HEK293 (cell line): ENCODE data around the gene GNG5.

Source experiments
- CTCF ChIA-PET: fragments of 350-600 bp; formaldehyde crosslinking; extraction: SDS; loops from one replicate; lab custom pipeline; 2021; ENCODE audit warnings: antibody characterized with exemption; lab: Yijun Ruan, JAX
- POLR2A ChIA-PET: fragments of 300-600 bp; formaldehyde crosslinking; extraction: SDS; loops from one replicate; lab custom pipeline; 2020; ENCODE audit warnings: antibody characterized with exemption, inconsistent platforms; lab: Yijun Ruan, JAX
- H3K27ac ChIP-seq: fragments of 200-500 bp; sonication (Bioruptor generic); 2 replicates; pipeline ENCODE4 v1.5.1; 2014; ENCODE audit warnings: low read depth, low read length, control low read depth, inconsistent platforms; ENCODE audit errors: extremely low read depth
- H3K36me3 ChIP-seq, 2 experiments: fragments of 200-500 bp in 1 of 2; sonication (Bioruptor generic) in 1 of 2; 1 replicate in 1 of 2; 2 replicates in 1 of 2; pipeline ENCODE4 v1.5.1; 2014 to 2017; ENCODE audit warnings: inconsistent platforms in 2 of 2, low read length in 2 of 2; ENCODE audit not compliant: control insufficient read depth in 2 of 2, insufficient read depth in 1 of 2
- H3K4me1 ChIP-seq: fragments of 200-500 bp; sonication (Bioruptor generic); 2 replicates; pipeline ENCODE4 v1.5.1; 2014; ENCODE audit warnings: mild to moderate bottlenecking, low read length, inconsistent platforms; ENCODE audit not compliant: control insufficient read depth, insufficient read depth
- H3K4me3 ChIP-seq: 2 replicates; pipeline ENCODE4 v1.5.1; 2011; ENCODE audit warnings: low read depth, mild to moderate bottlenecking, control low read depth, low read length, moderate library complexity
- H3K9me3 ChIP-seq: fragments of 200-500 bp; sonication (Bioruptor generic); 2 replicates; pipeline ENCODE4 v1.5.1; 2014; ENCODE audit warnings: low read depth, low read length, inconsistent platforms; ENCODE audit not compliant: control insufficient read depth, insufficient read depth
- BCL11B ChIP-seq: fragments of 450-650 bp; formaldehyde crosslinking; IDR thresholded peaks from 2 replicates; pipeline ENCODE4 v1.5.1; 2016; ENCODE audit warnings: low read depth, missing biosample characterization, missing genetic modification characterization
- FEZF1 ChIP-seq: fragments of 450-650 bp; formaldehyde crosslinking; IDR thresholded peaks from 2 replicates; pipeline ENCODE4 v1.5.1; 2016; ENCODE audit warnings: missing biosample characterization, missing genetic modification characterization
- HOXC10 ChIP-seq: sonication (generic); formaldehyde crosslinking; IDR thresholded peaks from 2 replicates; pipeline ENCODE4 v1.8.1; 2023; ENCODE audit warnings: mild to moderate bottlenecking, missing genetic modification reagents
- HOXD13 ChIP-seq: sonication (generic); formaldehyde crosslinking; IDR thresholded peaks from 2 replicates; pipeline ENCODE4 v1.8.0; 2022; ENCODE audit warnings: missing genetic modification reagents, borderline replicate concordance
- KLF9 ChIP-seq: fragments of 450-650 bp; formaldehyde crosslinking; IDR thresholded peaks from 2 replicates; pipeline ENCODE4 v1.5.1; 2016; ENCODE audit warnings: missing biosample characterization, missing genetic modification characterization, low read depth
- PBX3 ChIP-seq: sonication (generic); formaldehyde crosslinking; IDR thresholded peaks from 2 replicates; pipeline ENCODE4 v1.8.1; 2022; ENCODE audit warnings: mild to moderate bottlenecking, moderate library complexity, missing genetic modification reagents
- REPIN1 ChIP-seq: fragments of 450-650 bp; formaldehyde crosslinking; IDR thresholded peaks from 2 replicates; pipeline ENCODE4 v1.5.1; 2017; ENCODE audit warnings: missing biosample characterization, missing genetic modification characterization, low read depth
- TRIM28 ChIP-seq: IDR thresholded peaks from 2 replicates; pipeline ENCODE4 v1.6.1; 2011; ENCODE audit warnings: low read length, control low read depth, borderline replicate concordance
- YY1 ChIP-seq: fragments of 450-650 bp; formaldehyde crosslinking; IDR thresholded peaks from 2 replicates; pipeline ENCODE4 v1.5.1; 2018; ENCODE audit warnings: missing biosample characterization, missing genetic modification characterization
- ZNF175 ChIP-seq: fragments of 450-650 bp; formaldehyde crosslinking; IDR thresholded peaks from 2 replicates; pipeline ENCODE4 v1.5.1; 2016; ENCODE audit warnings: missing biosample characterization, missing genetic modification characterization
- ZNF24 ChIP-seq: fragments of 450-650 bp; formaldehyde crosslinking; IDR thresholded peaks from 2 replicates; pipeline ENCODE4 v1.5.1; 2016; ENCODE audit warnings: missing biosample characterization, missing genetic modification characterization
- ZNF335 ChIP-seq: fragments of 450-650 bp; formaldehyde crosslinking; conservative IDR thresholded peaks from 2 replicates; pipeline ENCODE4 v1.5.1; 2016; ENCODE audit warnings: missing biosample characterization, missing genetic modification characterization
- ZNF37A ChIP-seq: fragments of 450-650 bp; IDR thresholded peaks from 2 replicates; pipeline ENCODE4 v1.5.1; 2018; ENCODE audit warnings: missing biosample characterization, missing genetic modification characterization
- ZNF394 ChIP-seq: fragments of 450-650 bp; formaldehyde crosslinking; IDR thresholded peaks from 2 replicates; pipeline ENCODE4 v1.5.1; 2016; ENCODE audit warnings: missing biosample characterization, missing genetic modification characterization, mild to moderate bottlenecking, moderate library complexity, borderline replicate concordance
- ZNF473 ChIP-seq: fragments of 450-650 bp; formaldehyde crosslinking; IDR thresholded peaks from 2 replicates; pipeline ENCODE4 v1.5.1; 2017; ENCODE audit warnings: missing biosample characterization, missing genetic modification characterization
- ZNF501 ChIP-seq: fragments of 450-650 bp; formaldehyde crosslinking; IDR thresholded peaks from 2 replicates; pipeline ENCODE4 v1.5.1; 2016; ENCODE audit warnings: missing biosample characterization, missing genetic modification characterization
- ZNF624 ChIP-seq: fragments of 450-650 bp; formaldehyde crosslinking; IDR thresholded peaks from 2 replicates; pipeline ENCODE4 v1.5.1; 2017; ENCODE audit warnings: missing biosample characterization, missing genetic modification characterization
- ZNF664 ChIP-seq: fragments of 450-650 bp; formaldehyde crosslinking; IDR thresholded peaks from 2 replicates; pipeline ENCODE4 v1.5.1; 2016; ENCODE audit warnings: missing biosample characterization, missing genetic modification characterization
- ZSCAN16 ChIP-seq: fragments of 450-650 bp; formaldehyde crosslinking; IDR thresholded peaks from 2 replicates; pipeline ENCODE4 v1.5.1; 2016; ENCODE audit warnings: missing biosample characterization, missing genetic modification characterization
- ZSCAN4 ChIP-seq: fragments of 450-650 bp; formaldehyde crosslinking; IDR thresholded peaks from 2 replicates; pipeline ENCODE4 v1.5.1; 2017; ENCODE audit warnings: missing biosample characterization, missing genetic modification characterization
- TF ChIP-seq, protein P1 (sequence below): fragments of 450-650 bp; formaldehyde crosslinking; IDR thresholded peaks from 2 replicates; pipeline ENCODE4 v1.5.1; 2016; ENCODE audit warnings: missing biosample characterization, missing genetic modification characterization
- TF ChIP-seq, protein P2 (sequence below): fragments of 450-650 bp; formaldehyde crosslinking; IDR thresholded peaks from 2 replicates; pipeline ENCODE4 v1.5.1; 2016; ENCODE audit warnings: missing biosample characterization, missing genetic modification characterization

The GNG5 gene

GRCh38 chr1:84452436-84452835 is 53.9 kb downstream of the GNG5 start:
- TF ChIP-seq ZNF501 (tag by site-specific recombination) (no peak), PBX3 (no peak), ZNF24 (tag by site-specific recombination) (no peak), ZNF624 (tag by site-specific recombination) (no peak), ZNF664 (tag by site-specific recombination) (no peak), ZNF394 (tag by site-specific recombination) (no peak), BCL11B (tag by site-specific recombination) (no peak), ZNF335 (no peak), REPIN1 (no peak), ZSCAN4 (tag by site-specific recombination) (no peak), ZNF175 (tag by site-specific recombination) (no peak), ZNF37A (no peak), ZNF473 (tag by site-specific recombination) (no peak), FEZF1 (tag by site-specific recombination) (no peak), HOXD13 (CRISPR knock-in tag) (no peak), HOXC10 (no peak), KLF9 (tag by site-specific recombination) (no peak), TRIM28 (no peak)
- TF ChIP-seq, protein P1, sequence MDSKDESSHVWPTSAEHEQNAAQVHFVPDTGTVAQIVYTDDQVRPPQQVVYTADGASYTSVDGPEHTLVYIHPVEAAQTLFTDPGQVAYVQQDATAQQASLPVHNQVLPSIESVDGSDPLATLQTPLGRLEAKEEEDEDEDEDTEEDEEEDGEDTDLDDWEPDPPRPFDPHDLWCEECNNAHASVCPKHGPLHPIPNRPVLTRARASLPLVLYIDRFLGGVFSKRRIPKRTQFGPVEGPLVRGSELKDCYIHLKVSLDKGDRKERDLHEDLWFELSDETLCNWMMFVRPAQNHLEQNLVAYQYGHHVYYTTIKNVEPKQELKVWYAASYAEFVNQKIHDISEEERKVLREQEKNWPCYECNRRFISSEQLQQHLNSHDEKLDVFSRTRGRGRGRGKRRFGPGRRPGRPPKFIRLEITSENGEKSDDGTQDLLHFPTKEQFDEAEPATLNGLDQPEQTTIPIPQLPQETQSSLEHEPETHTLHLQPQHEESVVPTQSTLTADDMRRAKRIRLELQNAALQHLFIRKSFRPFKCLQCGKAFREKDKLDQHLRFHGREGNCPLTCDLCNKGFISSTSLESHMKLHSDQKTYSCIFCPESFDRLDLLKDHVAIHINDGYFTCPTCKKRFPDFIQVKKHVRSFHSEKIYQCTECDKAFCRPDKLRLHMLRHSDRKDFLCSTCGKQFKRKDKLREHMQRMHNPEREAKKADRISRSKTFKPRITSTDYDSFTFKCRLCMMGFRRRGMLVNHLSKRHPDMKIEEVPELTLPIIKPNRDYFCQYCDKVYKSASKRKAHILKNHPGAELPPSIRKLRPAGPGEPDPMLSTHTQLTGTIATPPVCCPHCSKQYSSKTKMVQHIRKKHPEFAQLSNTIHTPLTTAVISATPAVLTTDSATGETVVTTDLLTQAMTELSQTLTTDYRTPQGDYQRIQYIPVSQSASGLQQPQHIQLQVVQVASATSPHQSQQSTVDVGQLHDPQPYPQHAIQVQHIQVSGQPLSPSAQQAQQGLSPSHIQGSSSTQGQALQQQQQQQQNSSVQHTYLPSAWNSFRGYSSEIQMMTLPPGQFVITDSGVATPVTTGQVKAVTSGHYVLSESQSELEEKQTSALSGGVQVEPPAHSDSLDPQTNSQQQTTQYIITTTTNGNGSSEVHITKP (tag by site-specific recombination), result no peak
- H3K4me3 ChIP-seq, result no peak overlapping the region
- ChIA-PET POLR2A (no interaction called here), CTCF (no interaction called here)
- H3K4me1 ChIP-seq, result no peaks in the 10 kb centered on the region
- H3K9me3 ChIP-seq, result no peaks in the 10 kb centered on the region
- no peak overlapping the region for H3K27ac ChIP-seq
- no peaks in the 10 kb centered on the region for H3K36me3 ChIP-seq

DNA sequence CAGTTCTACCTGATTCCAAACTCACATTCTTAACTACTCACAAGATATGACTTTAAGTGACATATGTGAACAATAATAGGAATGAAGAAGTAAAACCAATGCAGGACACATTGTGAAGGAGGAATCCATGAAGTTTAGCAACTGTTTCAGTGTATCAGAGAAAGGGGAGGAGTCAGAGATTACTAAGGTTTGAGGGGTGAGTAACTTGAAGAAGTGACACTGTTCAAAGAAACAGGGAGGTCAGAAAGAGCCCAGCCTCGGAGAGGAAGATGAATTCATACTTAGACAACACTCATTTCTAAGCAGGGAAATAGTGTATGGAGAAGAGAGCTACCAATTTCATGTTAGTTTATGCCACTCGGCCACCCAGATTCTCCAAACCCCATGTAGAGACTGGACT is 55.5 kb downstream of the GNG5 start:
- ChIA-PET CTCF (interaction anchor here (0.9 to 1.3 kb wide), 2 partner anchors 8 to 154 kb away, joined by 3 read pairs; no protein-coding TSS in a partner anchor), POLR2A (no interaction called here)
- no peaks in the 10 kb centered on the region for H3K9me3 ChIP-seq
- TF ChIP-seq ZNF473 (tag by site-specific recombination), result no peak
- no peak for TF ChIP-seq YY1 (tag by site-specific recombination)
- no peak for TF ChIP-seq ZNF664 (tag by site-specific recombination)
- TF ChIP-seq, protein P2, sequence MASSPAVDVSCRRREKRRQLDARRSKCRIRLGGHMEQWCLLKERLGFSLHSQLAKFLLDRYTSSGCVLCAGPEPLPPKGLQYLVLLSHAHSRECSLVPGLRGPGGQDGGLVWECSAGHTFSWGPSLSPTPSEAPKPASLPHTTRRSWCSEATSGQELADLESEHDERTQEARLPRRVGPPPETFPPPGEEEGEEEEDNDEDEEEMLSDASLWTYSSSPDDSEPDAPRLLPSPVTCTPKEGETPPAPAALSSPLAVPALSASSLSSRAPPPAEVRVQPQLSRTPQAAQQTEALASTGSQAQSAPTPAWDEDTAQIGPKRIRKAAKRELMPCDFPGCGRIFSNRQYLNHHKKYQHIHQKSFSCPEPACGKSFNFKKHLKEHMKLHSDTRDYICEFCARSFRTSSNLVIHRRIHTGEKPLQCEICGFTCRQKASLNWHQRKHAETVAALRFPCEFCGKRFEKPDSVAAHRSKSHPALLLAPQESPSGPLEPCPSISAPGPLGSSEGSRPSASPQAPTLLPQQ (tag by site-specific recombination), result no peak
- TF ChIP-seq ZSCAN16, result no peak
- no peak for TF ChIP-seq ZNF175 (tag by site-specific recombination)
- H3K36me3 ChIP-seq, result no peaks in the 10 kb centered on the region
- no peaks in the 10 kb centered on the region for H3K4me1 ChIP-seq
- H3K4me3 ChIP-seq, result no peak overlapping the region
- H3K27ac ChIP-seq, result no peak overlapping the region
